Measurements from ENCODE around the gene TACR2.

DNA sequence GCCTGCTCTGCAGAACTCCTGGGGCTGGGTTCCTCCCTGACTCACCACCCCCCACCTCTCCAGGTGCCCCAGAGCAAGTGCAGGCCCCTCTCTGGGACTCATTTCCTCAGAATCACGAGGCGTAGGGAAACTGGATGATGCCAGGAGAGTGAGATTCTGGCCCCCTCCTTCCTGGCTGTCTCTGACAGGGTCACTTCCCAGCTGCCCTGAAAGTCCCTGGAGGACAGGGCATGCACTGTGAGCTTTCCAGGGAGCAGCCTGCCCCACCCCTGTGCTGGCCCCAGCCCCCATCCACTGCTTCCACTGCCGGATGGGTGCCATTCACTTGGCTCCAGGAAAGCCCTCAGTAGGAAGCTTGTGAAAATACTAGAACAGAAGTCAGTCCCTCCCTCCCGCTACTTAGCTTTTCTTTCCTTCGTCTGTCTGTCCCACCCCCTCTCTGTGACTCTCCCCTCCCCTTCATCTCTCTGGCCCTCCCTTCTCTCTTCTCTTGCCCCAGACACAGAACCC, 10.4 kb downstream of the TACR2 start:
- TF ChIP-seq, protein P1, sequence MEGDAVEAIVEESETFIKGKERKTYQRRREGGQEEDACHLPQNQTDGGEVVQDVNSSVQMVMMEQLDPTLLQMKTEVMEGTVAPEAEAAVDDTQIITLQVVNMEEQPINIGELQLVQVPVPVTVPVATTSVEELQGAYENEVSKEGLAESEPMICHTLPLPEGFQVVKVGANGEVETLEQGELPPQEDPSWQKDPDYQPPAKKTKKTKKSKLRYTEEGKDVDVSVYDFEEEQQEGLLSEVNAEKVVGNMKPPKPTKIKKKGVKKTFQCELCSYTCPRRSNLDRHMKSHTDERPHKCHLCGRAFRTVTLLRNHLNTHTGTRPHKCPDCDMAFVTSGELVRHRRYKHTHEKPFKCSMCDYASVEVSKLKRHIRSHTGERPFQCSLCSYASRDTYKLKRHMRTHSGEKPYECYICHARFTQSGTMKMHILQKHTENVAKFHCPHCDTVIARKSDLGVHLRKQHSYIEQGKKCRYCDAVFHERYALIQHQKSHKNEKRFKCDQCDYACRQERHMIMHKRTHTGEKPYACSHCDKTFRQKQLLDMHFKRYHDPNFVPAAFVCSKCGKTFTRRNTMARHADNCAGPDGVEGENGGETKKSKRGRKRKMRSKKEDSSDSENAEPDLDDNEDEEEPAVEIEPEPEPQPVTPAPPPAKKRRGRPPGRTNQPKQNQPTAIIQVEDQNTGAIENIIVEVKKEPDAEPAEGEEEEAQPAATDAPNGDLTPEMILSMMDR (conservative IDR thresholded peaks at IDR 0.05 in 1 of 2, IDR thresholded peaks at IDR 0.05 in 1 of 2; ENCODE audit: low read depth in 1 of 2, low read length in 2 of 2): no peak
- TF ChIP-seq EZH2 (IDR thresholded peaks at IDR 0.05; ENCODE audit: low read length, missing control alignments): no peak
